Measurements from ENCODE around the gene CXCL10.

The CXCL10 gene

DNA sequence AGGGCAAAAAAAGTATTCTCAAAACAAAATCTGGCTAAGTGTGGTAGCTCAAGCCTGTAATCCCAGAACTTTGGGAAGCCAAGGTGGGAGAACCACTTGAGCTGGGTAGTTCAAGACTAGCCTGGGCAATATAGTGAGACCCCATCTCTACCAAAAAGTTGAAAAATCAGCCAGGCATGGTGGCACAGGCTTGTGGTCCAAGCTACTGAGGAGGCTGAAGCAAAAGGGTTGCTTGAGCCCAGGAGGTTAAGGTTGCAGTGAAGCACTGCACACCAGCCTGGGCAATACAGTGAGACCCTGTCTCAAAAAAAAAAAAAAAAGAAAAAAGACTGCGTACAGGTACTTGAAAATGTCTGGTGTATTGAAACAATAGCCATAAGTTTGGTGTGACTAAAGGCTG, 30.8 kb downstream of the CXCL10 start:
- no peak for DNase-seq (ENCODE audit: low read depth)

DNA sequence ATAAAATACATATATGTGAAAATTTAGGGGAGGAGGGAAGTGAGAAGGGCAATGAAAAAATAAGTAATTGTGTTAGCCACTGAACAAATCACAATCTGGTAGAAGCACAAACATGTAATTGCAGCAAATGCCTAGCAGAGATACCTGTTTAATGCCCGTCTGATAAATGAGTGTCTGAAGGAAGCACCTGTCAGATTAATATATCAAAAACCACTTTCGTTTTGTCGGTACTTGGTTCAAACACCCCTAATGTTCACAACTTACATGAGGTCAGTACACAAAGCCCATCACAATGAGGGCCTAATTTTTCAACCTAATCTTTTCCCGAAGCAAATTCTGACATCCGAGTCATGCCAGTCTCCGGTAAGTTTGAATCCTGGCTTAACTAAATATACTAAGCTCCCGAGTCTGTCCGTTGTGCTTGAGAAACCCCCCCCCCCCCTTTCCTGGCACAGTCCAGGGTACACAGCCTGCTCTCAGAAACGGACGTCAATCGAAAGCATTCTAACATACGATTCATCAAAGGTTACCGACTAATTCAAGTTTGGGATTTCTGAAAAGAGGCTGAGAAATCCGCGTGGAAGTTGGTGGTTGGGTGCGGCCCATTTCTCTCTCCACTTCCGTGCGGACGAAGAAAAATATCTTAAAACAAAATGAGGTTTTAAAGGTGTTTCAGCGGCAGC, 33.3 kb downstream of the CXCL10 start:
- DNase-seq (ENCODE audit: low read depth), result no peak

DNA sequence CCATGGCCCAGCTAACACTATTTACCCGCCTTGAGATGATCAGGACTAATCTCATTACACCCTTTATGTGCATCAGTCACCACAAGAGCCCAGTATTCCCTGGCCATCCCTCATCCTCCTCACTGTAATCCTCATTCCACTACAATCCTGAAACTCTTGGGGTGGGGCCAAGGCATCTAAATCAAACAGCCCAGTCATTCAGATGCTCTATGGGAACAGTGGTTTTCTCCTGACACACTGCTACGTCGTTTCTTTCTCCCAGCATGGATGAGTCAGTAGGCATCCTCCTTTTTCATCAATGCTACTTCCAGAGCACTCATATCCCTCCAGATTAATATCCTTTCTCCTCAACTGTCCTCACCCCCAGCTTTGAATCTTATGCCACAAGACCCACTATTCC, 38.2 kb downstream of the CXCL10 start:
- DNase-seq (ENCODE audit: low read depth), result peak; percentile 94

DNA sequence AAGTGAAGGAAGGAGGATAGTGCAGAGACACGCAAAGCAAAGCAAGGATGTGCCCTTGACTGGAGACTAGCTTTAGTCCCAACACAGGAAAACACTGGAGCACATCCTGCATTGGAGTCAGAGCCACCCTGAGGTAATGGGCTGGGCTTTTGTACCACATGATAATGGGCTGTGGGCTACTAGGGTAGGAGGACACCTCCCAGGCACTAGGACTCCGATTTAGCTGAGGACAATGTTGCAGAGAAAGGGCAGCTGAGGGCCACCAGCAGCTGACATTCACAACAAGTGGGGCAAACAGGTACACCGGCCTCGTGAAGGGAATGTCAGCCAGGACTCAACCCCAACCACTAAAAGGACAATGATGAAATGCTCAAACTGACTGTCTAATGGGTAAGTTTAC, 42.7 kb downstream of the CXCL10 start:
- DNase-seq (ENCODE audit: low read depth), result no peak

DNA sequence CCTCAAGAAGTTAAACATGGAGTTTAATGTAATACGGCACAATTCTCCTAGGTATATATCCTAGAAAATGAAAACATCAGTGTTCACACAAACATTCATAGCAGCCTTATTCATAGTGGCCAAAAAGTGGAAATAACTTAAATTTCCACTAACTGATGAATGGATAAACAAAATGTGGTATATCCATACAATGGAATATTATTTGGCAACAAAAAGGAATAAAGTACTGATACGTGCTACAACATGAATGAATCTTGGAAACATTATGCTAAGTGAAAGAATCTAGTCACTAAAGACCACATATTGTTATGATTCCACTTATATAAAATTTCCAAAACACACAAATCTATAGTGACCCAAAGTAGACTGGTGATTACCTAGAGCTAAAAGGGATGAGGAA, 47.1 kb downstream of the CXCL10 start:
- DNase-seq (ENCODE audit: low read depth), result no peak

DNA sequence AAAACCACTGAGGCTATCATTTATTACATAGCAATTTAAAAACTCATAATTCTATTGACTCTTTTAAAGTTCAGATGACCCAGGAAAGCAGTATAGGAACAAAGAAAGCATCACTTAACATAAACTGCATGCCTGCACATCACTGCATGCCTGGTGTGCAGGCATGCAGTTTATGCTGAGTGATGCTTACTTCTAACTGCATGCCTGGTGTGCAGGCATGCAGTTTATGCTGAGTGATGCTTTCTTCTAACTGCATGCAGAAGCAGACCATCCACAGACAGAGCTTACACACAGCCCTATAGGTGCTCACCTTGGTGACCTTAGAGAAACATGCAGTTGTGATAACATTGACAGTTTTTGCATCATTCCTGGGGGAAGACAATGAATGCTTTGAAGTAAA, 49.5 kb downstream of the CXCL10 start:
- no peak for DNase-seq (ENCODE audit: low read depth)

All from amniotic epithelial cell (primary cell).